IPS-15b (cell line): ENCODE results near the gene KCNG1.
A peak's percentile ranks its signal among the peaks of the same experiment; 100 is the strongest.

Experiments used
- H3K27me3 ChIP-seq: one replicate; pipeline ENCODE4 v1.6.1; 2013; ENCODE audit warnings: low read length; ENCODE audit not compliant: control insufficient read depth, insufficient read depth
- H3K36me3 ChIP-seq: one replicate; pipeline ENCODE4 v1.6.1; 2013; ENCODE audit warnings: low read length; ENCODE audit not compliant: control insufficient read depth, insufficient read depth
- H3K4me1 ChIP-seq: one replicate; pipeline ENCODE4 v1.6.1; 2013; ENCODE audit warnings: mild to moderate bottlenecking, low read length; ENCODE audit not compliant: control insufficient read depth, insufficient read depth
- H3K4me3 ChIP-seq: one replicate; pipeline ENCODE4 v1.5.1; 2013; ENCODE audit warnings: low read depth, low read length
- H3K9ac ChIP-seq: one replicate; pipeline ENCODE4 v1.6.1; 2013; ENCODE audit warnings: low read depth, mild to moderate bottlenecking, low read length
- H3K9me3 ChIP-seq: one replicate; pipeline ENCODE4 v1.6.1; 2013; ENCODE audit warnings: mild to moderate bottlenecking, low read length; ENCODE audit not compliant: control insufficient read depth, insufficient read depth

The KCNG1 gene, protein sequence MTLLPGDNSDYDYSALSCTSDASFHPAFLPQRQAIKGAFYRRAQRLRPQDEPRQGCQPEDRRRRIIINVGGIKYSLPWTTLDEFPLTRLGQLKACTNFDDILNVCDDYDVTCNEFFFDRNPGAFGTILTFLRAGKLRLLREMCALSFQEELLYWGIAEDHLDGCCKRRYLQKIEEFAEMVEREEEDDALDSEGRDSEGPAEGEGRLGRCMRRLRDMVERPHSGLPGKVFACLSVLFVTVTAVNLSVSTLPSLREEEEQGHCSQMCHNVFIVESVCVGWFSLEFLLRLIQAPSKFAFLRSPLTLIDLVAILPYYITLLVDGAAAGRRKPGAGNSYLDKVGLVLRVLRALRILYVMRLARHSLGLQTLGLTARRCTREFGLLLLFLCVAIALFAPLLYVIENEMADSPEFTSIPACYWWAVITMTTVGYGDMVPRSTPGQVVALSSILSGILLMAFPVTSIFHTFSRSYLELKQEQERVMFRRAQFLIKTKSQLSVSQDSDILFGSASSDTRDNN

DNA sequence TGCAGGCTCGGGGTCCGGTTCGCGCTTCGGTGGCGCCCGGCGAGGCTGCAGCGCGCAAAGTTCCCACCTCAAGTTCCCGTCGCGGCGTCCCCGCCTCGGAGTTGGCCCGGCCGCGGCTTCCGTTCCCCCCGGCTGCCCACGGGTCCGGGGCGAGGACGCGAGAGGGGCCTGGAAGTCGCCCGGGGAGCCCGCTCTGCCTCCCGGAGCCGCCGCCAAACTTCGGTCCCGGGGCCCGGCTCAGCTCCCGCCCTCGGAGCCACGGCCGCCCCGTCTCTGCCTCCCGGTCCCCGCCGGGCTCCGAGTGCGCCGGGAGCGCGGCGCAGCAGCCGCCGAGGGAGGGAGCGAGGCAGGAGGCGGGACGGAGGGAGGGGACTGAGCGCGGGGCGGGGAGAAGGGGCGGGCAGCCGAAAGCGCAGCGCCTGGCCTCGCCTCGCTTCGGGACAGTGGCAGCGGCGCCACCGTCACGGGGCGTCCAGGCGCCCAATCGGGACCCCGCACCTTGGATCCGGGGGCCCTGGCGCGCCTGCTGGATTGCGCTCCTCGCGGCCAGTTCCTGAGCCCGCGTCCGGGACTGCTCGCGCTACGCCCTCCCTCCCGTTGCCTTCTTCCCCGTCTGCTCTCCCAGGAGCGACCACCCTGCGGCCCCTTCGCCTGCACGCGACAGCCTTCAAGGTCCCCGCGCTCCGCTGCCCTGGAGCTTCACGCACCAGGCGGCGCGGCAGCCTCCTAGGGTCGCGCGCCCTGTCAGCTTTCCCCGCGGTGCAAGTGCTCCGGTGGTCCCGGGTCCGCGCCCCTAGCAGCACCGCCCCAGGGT, at the start of gene KCNG1:
TSS of gene KCNG1 (minus strand) at position 305 of the 814 bp plus-strand sequence. CDS start 12,769 bp downstream, outside the sequence.
- Histone ChIP-seq H3K9me3 (no peaks in the 10 kb centered on the region), H3K4me3 (peak within 1 kb of the TSS; percentile 68), H3K36me3 (no peaks in the 10 kb centered on the region), H3K9ac (peak within 1 kb of the TSS; percentile 37), H3K27me3 (peaks cover 51% of the 10 kb centered on the region), H3K4me1 (peaks cover 13% of the 10 kb centered on the region)

DNA sequence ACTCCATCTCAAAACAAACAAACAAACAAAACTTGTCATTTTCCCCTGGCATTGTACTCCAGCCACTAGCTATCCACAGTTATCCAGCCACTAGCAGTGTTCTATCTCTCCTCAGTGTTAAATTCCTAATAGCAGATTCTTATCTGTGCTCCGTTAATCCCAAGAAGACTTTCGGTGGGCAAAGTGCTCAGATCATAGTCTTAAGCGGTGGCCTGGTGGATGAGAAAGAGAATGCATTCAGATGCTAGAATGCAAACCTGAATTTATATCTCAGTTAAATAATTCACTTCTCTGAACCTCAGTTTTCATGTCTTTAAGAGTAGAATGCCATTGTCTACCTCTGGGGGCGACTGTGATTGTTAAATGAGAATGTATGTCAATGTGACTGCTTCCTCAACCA, 47.7 kb upstream of the KCNG1 start:
- Histone ChIP-seq H3K9me3 (no peaks in the 10 kb centered on the region), H3K36me3 (no peaks in the 10 kb centered on the region), H3K9ac (no peak overlapping the region), H3K4me3 (no peak overlapping the region), H3K4me1 (no peaks in the 10 kb centered on the region), H3K27me3 (no peaks in the 10 kb centered on the region)

DNA sequence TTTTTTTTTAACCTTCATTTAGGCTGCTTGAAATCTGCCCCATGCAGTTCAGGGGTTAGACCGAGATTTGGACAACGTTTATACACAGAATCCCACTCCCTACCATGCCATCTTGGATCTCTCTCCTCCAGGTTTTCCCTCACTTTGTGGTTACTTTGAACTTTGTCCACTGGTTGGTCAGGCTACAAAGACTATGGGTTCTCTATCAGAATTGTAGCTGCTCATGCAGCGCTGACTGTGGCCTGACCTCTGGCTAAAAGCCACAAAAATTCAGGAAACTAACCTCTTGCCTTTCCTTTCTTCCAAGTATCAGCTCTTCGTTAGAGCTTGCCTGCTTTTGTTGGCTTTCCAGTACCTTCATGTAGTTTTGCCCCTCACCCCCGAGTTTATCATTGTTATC, 44.9 kb upstream of the KCNG1 start:
- H3K4me3 ChIP-seq, result no peak overlapping the region
- no peak overlapping the region for H3K9ac ChIP-seq
- H3K9me3 ChIP-seq, result no peaks in the 10 kb centered on the region
- no peaks in the 10 kb centered on the region for H3K27me3 ChIP-seq
- no peaks in the 10 kb centered on the region for H3K36me3 ChIP-seq
- no peaks in the 10 kb centered on the region for H3K4me1 ChIP-seq

DNA sequence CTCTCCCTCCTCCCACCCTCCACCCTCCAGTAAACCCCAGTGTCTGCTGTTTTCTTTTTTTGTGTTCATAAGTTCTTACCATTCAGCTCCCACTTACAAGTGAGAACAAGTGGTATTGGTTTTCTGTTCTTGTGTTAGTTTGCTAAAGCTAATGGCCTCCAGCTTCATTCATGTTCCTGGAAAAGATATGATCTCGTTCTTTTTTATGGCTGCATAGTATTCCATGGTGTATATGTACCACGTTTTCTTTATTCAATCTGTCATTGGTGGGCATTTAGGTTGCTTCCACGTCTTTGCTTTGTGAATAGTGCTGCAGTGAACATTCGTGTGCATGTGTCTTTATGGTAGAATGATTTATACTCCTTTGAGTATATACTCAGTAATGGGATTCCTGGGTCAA, 42.7 kb upstream of the KCNG1 start:
- Histone ChIP-seq H3K9me3 (no peaks in the 10 kb centered on the region), H3K9ac (no peak overlapping the region), H3K4me3 (no peak overlapping the region), H3K36me3 (no peaks in the 10 kb centered on the region), H3K27me3 (no peaks in the 10 kb centered on the region), H3K4me1 (no peaks in the 10 kb centered on the region)

DNA sequence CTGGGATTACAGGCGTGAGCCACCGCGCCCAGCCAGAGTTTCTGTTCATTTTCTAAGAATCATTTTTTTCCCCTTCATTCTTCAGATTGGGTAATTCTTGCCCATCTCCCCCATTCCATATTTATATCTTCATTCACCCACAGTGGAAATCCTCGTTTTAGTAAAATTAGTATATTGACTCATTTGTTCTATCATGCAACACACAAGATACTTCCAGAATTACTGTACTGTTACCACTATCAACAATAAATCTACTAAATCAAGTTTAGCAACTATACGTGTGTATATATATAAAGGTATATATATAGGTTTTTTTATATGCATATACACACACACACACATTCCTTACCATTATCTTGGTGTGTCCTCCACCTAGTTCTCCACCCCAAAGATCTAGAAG, 41.2 kb upstream of the KCNG1 start:
- Histone ChIP-seq H3K4me3 (no peak overlapping the region), H3K27me3 (no peaks in the 10 kb centered on the region), H3K9me3 (no peaks in the 10 kb centered on the region), H3K9ac (no peak overlapping the region), H3K4me1 (no peaks in the 10 kb centered on the region), H3K36me3 (no peaks in the 10 kb centered on the region)

DNA sequence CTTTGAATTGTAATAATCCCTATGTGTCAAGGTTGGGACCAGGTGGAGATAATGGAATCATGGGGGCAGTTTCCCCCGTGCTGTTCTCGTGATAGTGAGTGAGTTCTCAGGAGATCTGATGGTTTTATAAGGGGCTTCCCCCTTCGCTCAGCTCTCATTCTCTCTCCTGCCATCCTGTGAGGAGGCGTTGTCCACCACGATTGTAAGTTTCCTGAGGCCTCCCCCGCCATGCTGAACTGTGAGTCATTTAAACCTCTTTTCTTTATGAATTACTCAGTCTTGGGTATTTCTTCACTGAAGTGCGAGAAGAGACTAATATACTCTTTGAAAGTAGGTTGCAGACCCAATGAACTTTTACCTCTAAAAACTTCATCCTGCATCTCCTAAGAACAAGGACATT, 39.2 kb upstream of the KCNG1 start:
- Histone ChIP-seq H3K9ac (no peak overlapping the region), H3K4me1 (no peaks in the 10 kb centered on the region), H3K27me3 (no peaks in the 10 kb centered on the region), H3K9me3 (no peaks in the 10 kb centered on the region), H3K36me3 (no peaks in the 10 kb centered on the region), H3K4me3 (no peak overlapping the region)

DNA sequence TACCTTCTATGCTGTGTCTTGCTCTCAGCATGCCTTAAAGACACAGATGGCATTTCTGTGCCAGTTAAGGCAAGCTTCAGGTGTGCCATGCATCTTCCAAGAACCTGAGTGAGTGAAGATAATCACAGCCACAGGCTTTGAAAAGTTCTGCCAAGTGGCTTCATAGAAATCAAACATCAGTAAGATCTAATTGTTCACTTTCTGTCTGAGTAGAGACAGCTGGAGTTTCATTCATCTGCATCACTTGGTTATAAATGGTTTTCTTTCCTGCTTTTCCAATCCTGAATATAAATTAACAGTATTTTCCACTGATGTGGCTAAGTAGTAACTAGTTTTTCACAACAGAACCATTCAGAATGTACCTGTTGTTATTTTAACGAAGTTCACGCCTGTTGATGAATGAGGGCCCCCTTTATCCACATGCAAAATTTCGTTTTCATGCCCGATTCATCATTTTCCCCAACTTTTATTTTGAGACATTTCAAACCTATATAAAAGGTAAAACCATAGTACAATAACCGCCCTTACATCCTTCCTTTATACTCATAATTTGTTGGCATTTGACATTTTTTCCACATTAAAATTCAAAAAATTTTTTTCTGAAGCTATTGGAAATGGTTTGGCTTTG, 38.6 kb upstream of the KCNG1 start:
- Histone ChIP-seq H3K9me3 (no peaks in the 10 kb centered on the region), H3K9ac (no peak overlapping the region), H3K36me3 (no peaks in the 10 kb centered on the region), H3K4me1 (no peaks in the 10 kb centered on the region), H3K4me3 (no peak overlapping the region), H3K27me3 (no peaks in the 10 kb centered on the region)

DNA sequence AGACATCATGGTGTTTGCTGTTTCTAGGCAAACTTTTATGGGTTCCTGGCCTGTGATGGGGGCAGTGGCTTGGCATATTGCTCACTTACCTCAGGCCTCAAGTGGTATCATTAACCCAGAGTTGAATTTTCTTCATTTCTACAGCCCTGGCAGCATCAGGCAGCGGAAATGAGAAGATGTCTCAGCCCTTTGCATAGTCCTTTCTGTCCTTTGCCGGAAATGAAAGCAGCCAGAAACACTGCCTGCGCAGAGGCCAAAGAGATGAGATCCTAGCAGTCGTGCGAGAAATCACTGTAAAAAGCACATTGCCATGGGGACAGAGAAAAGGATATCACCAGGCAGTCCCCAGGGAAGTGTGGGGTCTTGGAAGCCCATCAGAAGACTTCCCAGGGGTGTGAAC, 37.4 kb upstream of the KCNG1 start:
- Histone ChIP-seq H3K4me1 (no peaks in the 10 kb centered on the region), H3K4me3 (no peak overlapping the region), H3K27me3 (no peaks in the 10 kb centered on the region), H3K36me3 (no peaks in the 10 kb centered on the region), H3K9me3 (no peaks in the 10 kb centered on the region), H3K9ac (no peak overlapping the region)

DNA sequence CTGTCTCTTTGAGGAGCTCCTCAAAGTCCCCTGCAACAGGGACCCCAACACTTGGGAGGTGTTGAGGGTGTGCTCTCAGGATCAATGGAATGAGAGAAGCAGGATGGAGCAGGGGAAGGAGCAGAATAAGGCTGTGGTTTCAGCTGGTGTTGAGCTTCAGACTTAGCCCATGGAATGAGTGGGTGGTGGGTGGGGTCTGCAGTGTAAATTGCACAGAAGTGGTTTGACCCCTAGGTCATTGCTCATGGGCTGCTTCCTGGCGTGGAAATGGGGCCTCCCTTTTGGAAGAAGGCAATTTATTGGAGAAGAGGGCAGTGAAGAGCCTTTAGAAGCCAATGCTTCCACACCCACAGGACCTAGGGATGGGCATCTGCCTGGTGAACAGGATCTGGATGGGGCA, 37.0 kb upstream of the KCNG1 start:
- no peaks in the 10 kb centered on the region for H3K36me3 ChIP-seq
- no peak overlapping the region for H3K4me3 ChIP-seq
- no peaks in the 10 kb centered on the region for H3K4me1 ChIP-seq
- no peaks in the 10 kb centered on the region for H3K9me3 ChIP-seq
- H3K27me3 ChIP-seq, result no peaks in the 10 kb centered on the region
- no peak overlapping the region for H3K9ac ChIP-seq

DNA sequence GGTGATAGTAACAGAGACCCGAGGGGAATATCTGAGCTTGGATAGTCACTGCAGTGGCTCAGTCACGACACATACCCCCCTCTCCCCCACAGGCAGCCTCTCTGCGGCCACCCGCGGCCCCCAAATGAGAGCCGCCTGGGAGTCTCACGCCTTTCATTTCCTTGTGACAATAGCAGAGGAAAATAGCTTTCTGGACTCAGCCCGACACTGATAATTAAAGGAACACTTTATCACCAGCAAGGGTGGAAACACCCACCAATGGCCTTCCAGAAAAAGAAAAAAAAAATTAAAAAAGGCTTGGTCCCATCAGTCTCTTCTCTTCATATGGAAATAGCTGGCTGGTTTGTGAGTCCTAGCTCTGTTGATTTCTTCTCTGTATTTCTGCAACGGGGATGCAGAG, 35.1 kb upstream of the KCNG1 start:
- H3K4me1 ChIP-seq, result no peaks in the 10 kb centered on the region
- H3K36me3 ChIP-seq, result no peaks in the 10 kb centered on the region
- H3K4me3 ChIP-seq, result no peak overlapping the region
- no peaks in the 10 kb centered on the region for H3K27me3 ChIP-seq
- no peak overlapping the region for H3K9ac ChIP-seq
- no peaks in the 10 kb centered on the region for H3K9me3 ChIP-seq

DNA sequence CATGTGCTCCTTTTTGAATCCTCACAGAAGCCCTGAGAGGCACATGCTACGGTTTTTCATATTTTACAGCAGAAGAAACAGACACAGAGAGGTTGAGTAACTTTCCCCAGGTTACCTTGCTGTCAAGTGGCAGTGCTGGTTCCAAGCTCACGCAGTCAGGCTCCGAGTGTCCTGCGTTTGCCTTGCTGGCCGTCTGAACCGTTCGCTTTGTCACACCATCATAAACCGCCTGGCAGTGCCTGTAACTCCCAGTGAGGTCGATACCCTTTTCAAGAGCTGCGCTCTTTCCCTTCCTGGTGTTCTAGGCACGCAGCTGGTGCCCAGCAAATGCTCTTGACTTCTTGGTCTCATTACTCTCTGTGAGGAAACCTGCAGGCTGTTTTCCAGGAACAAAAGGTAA, 31.3 kb upstream of the KCNG1 start:
- Histone ChIP-seq H3K4me1 (no peaks in the 10 kb centered on the region), H3K9me3 (no peaks in the 10 kb centered on the region), H3K27me3 (no peaks in the 10 kb centered on the region), H3K9ac (no peak overlapping the region), H3K36me3 (no peaks in the 10 kb centered on the region), H3K4me3 (no peak overlapping the region)
